ENCODE results near the gene FXYD2. TPM values are rescaled to one million over a fixed set of nuclear protein-coding genes. Genes with fewer than 3 reads are reported as not detected.

FXYD2 gene
- total and polyA plus RNA-seq, 2 donors from 2014 or later = 2,527 to 9,664 TPM

GRCh38 chr11:117790279-117790678 is 34.3 kb downstream of the FXYD2 start:
- Histone ChIP-seq H3K4me3 (ENCODE audit: low read length in 3 of 3) (no peak overlapping the region), H3K4me1 (ENCODE audit: control insufficient read depth in 2 of 3, insufficient read depth in 2 of 3, low read depth in 1 of 3, low read length in 3 of 3) (no peaks in the 10 kb centered on the region), H3K9me3 (ENCODE audit: control insufficient read depth in 2 of 3, insufficient read depth in 1 of 3, low read length in 3 of 3) (no peaks in the 10 kb centered on the region), H3K27ac (ENCODE audit: low read depth in 2 of 2, low read length in 2 of 2) (no peak overlapping the region), H3K27me3 (ENCODE audit: control insufficient read depth, insufficient read depth, low read length) (peaks cover 10% of the 10 kb centered on the region), H3K9ac (ENCODE audit: low read length in 3 of 3) (no peak overlapping the region), H3K36me3 (ENCODE audit: control insufficient read depth in 2 of 3, insufficient read depth in 3 of 3, low read length in 3 of 3) (no peaks in the 10 kb centered on the region)
- TF ChIP-seq, protein P1, sequence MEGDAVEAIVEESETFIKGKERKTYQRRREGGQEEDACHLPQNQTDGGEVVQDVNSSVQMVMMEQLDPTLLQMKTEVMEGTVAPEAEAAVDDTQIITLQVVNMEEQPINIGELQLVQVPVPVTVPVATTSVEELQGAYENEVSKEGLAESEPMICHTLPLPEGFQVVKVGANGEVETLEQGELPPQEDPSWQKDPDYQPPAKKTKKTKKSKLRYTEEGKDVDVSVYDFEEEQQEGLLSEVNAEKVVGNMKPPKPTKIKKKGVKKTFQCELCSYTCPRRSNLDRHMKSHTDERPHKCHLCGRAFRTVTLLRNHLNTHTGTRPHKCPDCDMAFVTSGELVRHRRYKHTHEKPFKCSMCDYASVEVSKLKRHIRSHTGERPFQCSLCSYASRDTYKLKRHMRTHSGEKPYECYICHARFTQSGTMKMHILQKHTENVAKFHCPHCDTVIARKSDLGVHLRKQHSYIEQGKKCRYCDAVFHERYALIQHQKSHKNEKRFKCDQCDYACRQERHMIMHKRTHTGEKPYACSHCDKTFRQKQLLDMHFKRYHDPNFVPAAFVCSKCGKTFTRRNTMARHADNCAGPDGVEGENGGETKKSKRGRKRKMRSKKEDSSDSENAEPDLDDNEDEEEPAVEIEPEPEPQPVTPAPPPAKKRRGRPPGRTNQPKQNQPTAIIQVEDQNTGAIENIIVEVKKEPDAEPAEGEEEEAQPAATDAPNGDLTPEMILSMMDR (IDR thresholded peaks at IDR 0.05; ENCODE audit: borderline replicate concordance, extremely low read depth, insufficient read depth) = no peak
- intact Hi-C loops (cut with DNase I) = no loop called here
- DNase-seq (peak in 1 of 5 donors; percentile 46), FAIRE-seq (no peak)

DNA sequence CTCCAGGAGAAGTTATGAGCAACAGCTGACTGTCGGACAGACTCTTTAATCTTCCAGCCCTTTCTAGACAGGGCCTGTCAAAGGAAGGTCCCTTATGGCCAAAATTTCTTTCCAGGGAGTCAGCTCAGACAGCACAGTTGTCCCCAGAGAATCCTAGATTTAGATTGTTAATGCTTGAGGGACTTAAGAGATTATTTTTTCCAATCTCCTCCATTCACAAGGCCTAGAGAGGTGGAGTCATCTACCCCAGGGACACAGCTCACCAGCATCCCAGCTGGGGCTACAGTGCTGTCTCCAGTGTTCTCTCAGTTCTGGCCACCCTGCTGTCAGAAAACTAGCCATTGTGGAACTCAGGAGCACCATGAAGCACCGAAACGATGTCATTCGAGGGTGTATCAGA is 35.3 kb downstream of the FXYD2 start:
- Histone ChIP-seq H3K36me3 (ENCODE audit: control insufficient read depth in 2 of 3, insufficient read depth in 3 of 3, low read length in 3 of 3) (no peaks in the 10 kb centered on the region), H3K4me1 (ENCODE audit: control insufficient read depth in 2 of 3, insufficient read depth in 2 of 3, low read depth in 1 of 3, low read length in 3 of 3) (no peaks in the 10 kb centered on the region), H3K9ac (ENCODE audit: low read length in 3 of 3) (no peak overlapping the region), H3K9me3 (ENCODE audit: control insufficient read depth in 2 of 3, insufficient read depth in 1 of 3, low read length in 3 of 3) (no peaks in the 10 kb centered on the region), H3K4me3 (ENCODE audit: low read length in 3 of 3) (no peak overlapping the region), H3K27ac (ENCODE audit: low read depth in 2 of 2, low read length in 2 of 2) (no peak overlapping the region), H3K27me3 (ENCODE audit: control insufficient read depth, insufficient read depth, low read length) (peaks cover 2% of the 10 kb centered on the region)
- intact Hi-C loops (cut with DNase I) = no loop called here
- TF ChIP-seq, protein P1 (IDR thresholded peaks at IDR 0.05; ENCODE audit: borderline replicate concordance, extremely low read depth, insufficient read depth) = no peak
- no peak for FAIRE-seq
- no peak for DNase-seq

DNA sequence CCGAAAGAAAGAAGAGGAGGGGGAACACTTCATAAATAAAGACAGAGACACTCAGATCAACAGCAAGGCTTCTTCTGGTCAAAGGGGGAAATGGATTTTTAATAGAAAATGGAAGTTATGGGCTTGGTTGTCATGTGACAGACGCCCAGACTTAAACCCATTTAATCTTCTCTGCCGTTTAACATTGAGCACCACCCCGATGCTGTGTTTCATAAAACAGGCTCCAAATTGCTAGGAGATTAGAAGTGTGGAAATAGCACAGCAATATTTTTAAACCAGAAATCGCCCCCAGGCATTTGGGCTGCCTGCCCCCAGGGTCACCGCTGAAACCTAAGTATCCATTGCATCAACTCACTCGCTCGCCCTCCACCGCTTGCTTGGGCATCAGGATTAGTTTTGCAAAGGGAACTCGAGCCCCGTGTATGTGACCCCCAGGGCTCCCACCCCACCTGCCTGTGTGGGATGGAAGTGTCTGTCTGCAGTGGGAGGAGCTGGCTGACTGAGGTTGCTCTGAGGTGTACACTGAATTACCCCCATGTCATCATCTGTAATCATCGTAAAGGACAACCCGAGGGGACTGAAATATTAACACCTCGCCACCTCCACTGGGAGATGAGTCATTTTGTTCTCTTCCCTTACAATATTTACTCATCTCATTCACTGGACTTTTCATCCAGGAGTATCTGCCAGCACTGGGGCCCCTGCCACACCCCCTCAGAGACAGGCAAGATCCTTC is 38.2 kb downstream of the FXYD2 start:
- H3K36me3 ChIP-seq (ENCODE audit: control insufficient read depth in 2 of 3, insufficient read depth in 3 of 3, low read length in 3 of 3) = no peaks in the 10 kb centered on the region
- FAIRE-seq = no peak
- peak in 3 of 5 donors; percentile 34 to 51 (median 36) for DNase-seq
- no peaks in the 10 kb centered on the region for H3K27me3 ChIP-seq (ENCODE audit: control insufficient read depth, insufficient read depth, low read length)
- no peak overlapping the region for H3K4me3 ChIP-seq (ENCODE audit: low read length in 3 of 3)
- no peak overlapping the region for H3K27ac ChIP-seq (ENCODE audit: low read depth in 2 of 2, low read length in 2 of 2)
- no peaks in the 10 kb centered on the region for H3K9me3 ChIP-seq (ENCODE audit: control insufficient read depth in 2 of 3, insufficient read depth in 1 of 3, low read length in 3 of 3)
- intact Hi-C loops (cut with DNase I) = no loop called here
- no peaks in the 10 kb centered on the region for H3K4me1 ChIP-seq (ENCODE audit: control insufficient read depth in 2 of 3, insufficient read depth in 2 of 3, low read depth in 1 of 3, low read length in 3 of 3)
- no peak overlapping the region for H3K9ac ChIP-seq (ENCODE audit: low read length in 3 of 3)
- TF ChIP-seq, protein P1 (IDR thresholded peaks at IDR 0.05; ENCODE audit: borderline replicate concordance, extremely low read depth, insufficient read depth) = no peak

Data from kidney (tissue), 14 donors.